SK-N-SH treated with all-trans-retinoic acid at 6 μM for 48 hours (cell line): Measurements from ENCODE around the gene FGFR3.

Source experiments
- ATAC-seq: fragments of 200-7000 bp; cut with Tn5 transposase; 3 replicates; pipeline ENCODE4 v1.9.1; 2020; ENCODE audit warnings: mild to moderate bottlenecking, moderate library complexity
- ARNTL ChIP-seq: fragments of 450-650 bp; formaldehyde crosslinking; IDR thresholded peaks from 2 replicates; pipeline ENCODE4 v1.5.0; 2020; ENCODE audit warnings: low read depth, mild to moderate bottlenecking, moderate library complexity, borderline replicate concordance
- BACH2 ChIP-seq: fragments of 250-450 bp; sonication (Bioruptor Pico); IDR thresholded peaks from 2 replicates; pipeline ENCODE4 v1.9.0; 2021; ENCODE audit warnings: mild to moderate bottlenecking, borderline replicate concordance
- CREB5 ChIP-seq: fragments of 250-450 bp; sonication (Bioruptor Pico); IDR thresholded peaks from 2 replicates; pipeline ENCODE4 v1.5.1; 2020; ENCODE audit warnings: low read depth, mild to moderate bottlenecking, moderate library complexity
- CSDC2 ChIP-seq: fragments of 250-450 bp; sonication (Bioruptor Pico); IDR thresholded peaks from 2 replicates; pipeline ENCODE4 v1.5.0; 2020; ENCODE audit warnings: mild to moderate bottlenecking, moderate library complexity
- CSRNP3 ChIP-seq: fragments of 250-450 bp; sonication (Bioruptor Pico); IDR thresholded peaks from 2 replicates; pipeline ENCODE4 v1.5.1; 2021; ENCODE audit warnings: mild to moderate bottlenecking, moderate library complexity
- ESRRG ChIP-seq: fragments of 250-450 bp; sonication (Bioruptor Pico); IDR thresholded peaks from 2 replicates; pipeline ENCODE4 v1.6.1; 2021; ENCODE audit warnings: mild to moderate bottlenecking
- GLIS3 ChIP-seq: fragments of 250-450 bp; sonication (Bioruptor Pico); IDR thresholded peaks from 2 replicates; pipeline ENCODE4 v1.5.0; 2020; ENCODE audit warnings: mild to moderate bottlenecking, moderate library complexity
- ISL1 ChIP-seq: fragments of 250-450 bp; sonication (Bioruptor Pico); IDR thresholded peaks from 2 replicates; pipeline ENCODE4 v2.1.2; 2022; ENCODE audit warnings: mild to moderate bottlenecking, moderate library complexity
- OSR1 ChIP-seq: fragments of 250-450 bp; sonication (Bioruptor Pico); IDR thresholded peaks from 2 replicates; pipeline ENCODE4 v1.8.0; 2022; ENCODE audit warnings: moderate library complexity, mild to moderate bottlenecking, inconsistent platforms
- PATZ1 ChIP-seq: fragments of 250-450 bp; sonication (Bioruptor Pico); IDR thresholded peaks from 2 replicates; pipeline ENCODE4 v1.8.0; 2020; ENCODE audit warnings: mild to moderate bottlenecking, moderate library complexity, borderline replicate concordance
- POU6F1 ChIP-seq: fragments of 250-450 bp; sonication (Bioruptor Pico); IDR thresholded peaks from 2 replicates; pipeline ENCODE4 v1.8.0; 2021; ENCODE audit warnings: low read depth, mild to moderate bottlenecking, moderate library complexity, borderline replicate concordance
- PPARA ChIP-seq: fragments of 250-450 bp; sonication (Bioruptor Pico); IDR thresholded peaks from 2 replicates; pipeline ENCODE4 v1.5.0; 2020; ENCODE audit warnings: mild to moderate bottlenecking, borderline replicate concordance
- RARB ChIP-seq: fragments of 250-450 bp; sonication (Bioruptor Pico); IDR thresholded peaks from 2 replicates; pipeline ENCODE4 v1.8.0; 2021; ENCODE audit warnings: mild to moderate bottlenecking, moderate library complexity
- SNAI2 ChIP-seq: fragments of 250-450 bp; sonication (Bioruptor Pico); IDR thresholded peaks from 2 replicates; pipeline ENCODE4 v1.5.0; 2020; ENCODE audit warnings: mild to moderate bottlenecking, moderate library complexity
- TCF4 ChIP-seq: fragments of 250-450 bp; sonication (Bioruptor Pico); IDR thresholded peaks from 2 replicates; pipeline ENCODE4 v1.8.0; 2021; ENCODE audit warnings: mild to moderate bottlenecking, moderate library complexity, borderline replicate concordance
- TOX ChIP-seq: fragments of 250-450 bp; sonication (Bioruptor Pico); IDR thresholded peaks from 2 replicates; pipeline ENCODE4 v1.8.0; 2021; ENCODE audit warnings: mild to moderate bottlenecking, moderate library complexity, borderline replicate concordance
- TSHZ2 ChIP-seq: fragments of 250-450 bp; sonication (Bioruptor Pico); IDR thresholded peaks from 2 replicates; pipeline ENCODE4 v1.5.0; 2020; ENCODE audit warnings: mild to moderate bottlenecking, moderate library complexity
- ZC3H10 ChIP-seq: fragments of 250-450 bp; sonication (Bioruptor Pico); IDR thresholded peaks from 2 replicates; pipeline ENCODE4 v1.5.1; 2021; ENCODE audit warnings: mild to moderate bottlenecking, moderate library complexity
- ZFP3 ChIP-seq: fragments of 250-450 bp; sonication (Bioruptor Pico); IDR thresholded peaks from 2 replicates; pipeline ENCODE4 v1.5.0; 2020; ENCODE audit warnings: mild to moderate bottlenecking, moderate library complexity
- ZFP30 ChIP-seq: fragments of 450-650 bp; formaldehyde crosslinking; IDR thresholded peaks from 2 replicates; pipeline ENCODE4 v1.5.0; 2022; ENCODE audit warnings: mild to moderate bottlenecking, moderate library complexity
- ZNF565 ChIP-seq: fragments of 450-650 bp; formaldehyde crosslinking; conservative IDR thresholded peaks from 2 replicates; pipeline ENCODE4 v1.5.0; 2020; ENCODE audit warnings: low read depth, mild to moderate bottlenecking, moderate library complexity
- ZNF70 ChIP-seq: fragments of 450-650 bp; formaldehyde crosslinking; IDR thresholded peaks from 2 replicates; pipeline ENCODE4 v1.5.0; 2020; ENCODE audit warnings: mild to moderate bottlenecking, moderate library complexity
- ZNF8 ChIP-seq: fragments of 450-650 bp; formaldehyde crosslinking; IDR thresholded peaks from 2 replicates; pipeline ENCODE4 v1.5.0; 2020; ENCODE audit warnings: mild to moderate bottlenecking, moderate library complexity

FGFR3 gene

GRCh38 chr4:1784789-1785591 lies 8.1 kb upstream of the FGFR3 start:
- ATAC-seq = peak; percentile 56
- TF ChIP-seq GLIS3 (CRISPR knock-in tag) = no peak
- no peak for TF ChIP-seq CSDC2
- no peak for TF ChIP-seq ZNF565
- no peak for TF ChIP-seq ARNTL (CRISPR knock-in tag)
- TF ChIP-seq CREB5 (CRISPR knock-in tag) = no peak
- no peak for TF ChIP-seq PATZ1
- TF ChIP-seq POU6F1 (CRISPR knock-in tag) = no peak
- TF ChIP-seq CSRNP3 (CRISPR knock-in tag) = no peak
- no peak for TF ChIP-seq SNAI2 (CRISPR knock-in tag)
- no peak for TF ChIP-seq BACH2 (CRISPR knock-in tag)
- no peak for TF ChIP-seq ISL1 (CRISPR knock-in tag)
- TF ChIP-seq PPARA (CRISPR knock-in tag) = no peak
- TF ChIP-seq ESRRG (CRISPR knock-in tag) = no peak
- TF ChIP-seq RARB (CRISPR knock-in tag) = no peak
- no peak for TF ChIP-seq TSHZ2 (CRISPR knock-in tag)
- no peak for TF ChIP-seq ZNF70 (CRISPR knock-in tag)
- TF ChIP-seq ZFP30 = no peak
- no peak for TF ChIP-seq OSR1 (CRISPR knock-in tag)
- no peak for TF ChIP-seq ZFP3
- no peak for TF ChIP-seq TCF4 (CRISPR knock-in tag)

GRCh38 chr4:1785592-1785991 lies 7.5 kb upstream of the FGFR3 start:
- TF ChIP-seq ZC3H10 (no peak), ZNF70 (CRISPR knock-in tag) (no peak)
- TF ChIP-seq, all 23 proteins: peak for 0

GRCh38 chr4:1786544-1787362 lies 6.3 kb upstream of the FGFR3 start:
- ATAC-seq = no peak
- TF ChIP-seq ARNTL (CRISPR knock-in tag) (no peak), TOX (CRISPR knock-in tag) (no peak), CSDC2 (no peak), ESRRG (CRISPR knock-in tag) (no peak), TSHZ2 (CRISPR knock-in tag) (no peak), ZFP3 (no peak), TCF4 (CRISPR knock-in tag) (no peak), ZNF8 (CRISPR knock-in tag) (no peak), ZNF70 (CRISPR knock-in tag) (no peak), CSRNP3 (CRISPR knock-in tag) (no peak)

More at GRCh38 chr4:1785592-1785991, 7.5 kb upstream of the FGFR3 start:
- ATAC-seq = no peak
